NCI-H345 treated with DMSO at 0.1 percent for 48 hours (cell line): ENCODE measurements around the gene ZNF221.

ENCODE experiments used
- DNase-seq: peaks from one replicate; lab custom pipeline; 2025; ENCODE audit not compliant: unreplicated experiment; lab: John Stamatoyannopoulos, UW

The ZNF221 gene

GRCh38 chr19:43956827-43957226, 5.8 kb downstream of the ZNF221 start:
- no peak for DNase-seq

- no peak for DNase-seq
Measured at GRCh38 chr19:43957891-43958290, 6.9 kb downstream of the ZNF221 start.

GRCh38 chr19:43960411-43960810, 9.4 kb downstream of the ZNF221 start:
- no peak for DNase-seq

- no peak for DNase-seq
Measured at GRCh38 chr19:43966079-43966694, 15.2 kb downstream of the ZNF221 start.

DNA sequence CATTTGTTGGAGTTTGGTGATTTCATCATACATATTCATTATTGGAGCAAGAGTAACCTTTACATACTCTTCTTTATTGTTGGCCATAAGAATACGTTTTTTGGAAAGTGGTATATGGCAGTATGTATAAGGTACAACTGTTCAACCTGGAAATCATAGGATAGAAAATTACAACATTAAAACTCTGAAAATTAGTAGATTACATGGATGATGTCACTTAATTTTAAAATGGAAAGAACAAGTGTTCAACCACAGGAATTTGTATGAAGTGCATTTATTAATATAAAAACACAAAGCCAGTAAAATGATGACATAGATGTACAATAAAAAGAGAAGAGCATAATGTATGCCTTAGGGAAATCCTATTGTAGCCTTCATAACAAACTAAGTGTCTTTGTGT, 25.7 kb downstream of the ZNF221 start:
- DNase-seq, result no peak

- DNase-seq, result no peak
Measured at GRCh38 chr19:43983544-43983911, 32.5 kb downstream of the ZNF221 start.

DNA sequence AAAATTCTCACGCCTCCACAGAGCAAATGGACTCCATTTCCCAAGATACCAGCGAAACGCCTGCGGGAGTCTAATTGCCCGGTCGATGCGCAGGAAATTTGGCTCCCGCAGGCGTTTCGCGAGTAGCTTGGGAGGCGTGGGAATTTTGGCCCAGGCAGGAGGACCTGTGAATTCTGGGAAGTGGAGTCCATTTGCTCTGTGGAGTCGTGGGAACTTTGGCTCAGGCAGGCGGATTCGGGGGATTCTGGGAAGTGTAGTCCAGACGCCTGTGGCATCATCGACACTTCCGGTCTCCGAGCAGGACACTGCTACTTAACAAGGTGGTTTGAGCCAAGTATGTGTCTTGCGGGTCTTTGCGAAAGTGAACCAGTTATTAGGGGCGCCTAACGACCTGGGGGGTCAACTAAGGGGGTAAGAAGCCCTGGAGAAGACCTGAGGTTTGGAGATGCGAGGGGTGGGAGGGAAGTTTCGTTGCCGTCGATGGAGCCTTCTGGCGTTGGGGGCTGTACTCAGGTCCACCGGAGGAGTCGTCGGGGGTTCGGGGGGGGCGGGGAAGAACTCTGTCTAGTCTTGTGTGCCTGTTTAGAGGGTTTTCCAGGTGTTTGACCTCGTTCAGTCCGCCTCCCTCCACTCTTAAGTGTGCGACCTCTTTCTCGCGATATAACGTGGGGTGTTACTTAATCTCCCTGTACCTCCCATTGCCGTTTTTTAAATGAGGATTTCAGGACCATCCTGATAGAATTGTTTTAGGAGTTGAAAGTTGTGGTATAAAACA, 33.1 kb downstream of the ZNF221 start, which contains the start of gene ZNF155:
ZNF155 (plus strand) TSS at position 277 of the 775 bp plus-strand sequence. CDS start 4,356 bp downstream, outside the sequence.
- peak; percentile 85 for DNase-seq

GRCh38 chr19:43984687-43985000, 33.6 kb downstream of the ZNF221 start:
- DNase-seq, result no peak

DNA sequence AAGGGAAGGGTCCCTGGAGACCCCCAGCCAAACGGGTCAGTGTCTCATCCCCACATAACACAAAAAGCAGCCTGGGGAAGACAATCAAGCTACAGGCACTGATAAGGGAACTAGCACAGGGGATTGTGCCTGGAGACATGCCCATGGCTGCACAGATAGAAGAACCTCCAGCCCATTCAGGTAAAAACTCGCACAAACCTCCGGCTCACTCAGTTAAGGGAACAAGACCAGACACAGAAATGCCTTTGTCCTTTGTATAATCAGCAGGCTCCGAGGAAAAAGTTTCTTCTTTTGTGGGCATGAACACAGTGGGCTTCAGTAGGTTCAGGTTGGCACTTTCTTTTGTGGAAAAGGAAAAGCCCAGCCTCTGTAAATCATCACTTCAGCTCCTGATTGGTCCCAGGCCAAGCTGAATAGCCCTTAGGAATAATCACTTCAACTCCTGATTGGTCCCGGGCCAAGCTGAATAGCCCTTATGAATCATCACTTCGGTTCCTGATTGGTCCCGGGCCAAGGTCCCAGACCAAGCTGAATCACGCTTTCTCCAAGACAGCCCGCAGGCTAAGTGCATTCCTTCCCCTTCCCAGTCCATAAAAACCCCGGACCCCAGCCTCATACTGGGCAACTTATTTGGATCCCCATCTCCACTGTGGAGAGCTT, 46.7 kb downstream of the ZNF221 start:
- DNase-seq, result no peak

GRCh38 chr19:44002212-44002565, 51.2 kb downstream of the ZNF221 start:
- DNase-seq, result no peak

- DNase-seq, result peak; percentile 82
Measured at GRCh38 chr19:44002566-44003460, 51.8 kb downstream of the ZNF221 start, which contains the start of gene ZNF230. Gene ZNF230 (plus strand): TSS chr19:44002957. CDS start chr19:44007079, 4,122 bp downstream.

DNA sequence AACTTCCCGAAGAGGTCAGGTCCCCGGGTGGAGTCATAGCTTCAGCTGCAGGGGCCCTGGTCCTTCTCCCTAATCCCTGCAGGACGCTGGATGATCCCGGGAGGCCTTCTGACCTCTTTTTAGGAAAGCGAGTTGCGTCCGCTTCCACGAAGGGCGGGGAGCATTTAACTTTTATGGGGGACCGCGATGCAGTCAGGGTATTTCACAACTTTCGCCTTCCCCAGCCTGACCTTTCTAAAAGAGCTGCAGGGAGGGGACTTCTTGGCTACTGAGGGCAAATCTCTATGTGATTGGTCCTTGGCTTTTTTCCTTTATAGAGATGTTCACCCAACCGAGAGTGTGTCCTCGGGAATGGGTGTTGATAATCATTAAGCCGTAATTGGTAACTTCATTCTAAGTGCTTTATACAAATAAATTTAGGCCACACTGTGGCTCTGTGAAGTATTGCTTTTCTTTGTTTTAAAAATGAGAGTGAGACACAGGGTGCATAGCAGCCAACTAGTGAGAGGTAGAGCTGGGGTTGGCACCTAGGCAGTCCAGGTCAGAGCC, 52.5 kb downstream of the ZNF221 start:
- no peak for DNase-seq

DNA sequence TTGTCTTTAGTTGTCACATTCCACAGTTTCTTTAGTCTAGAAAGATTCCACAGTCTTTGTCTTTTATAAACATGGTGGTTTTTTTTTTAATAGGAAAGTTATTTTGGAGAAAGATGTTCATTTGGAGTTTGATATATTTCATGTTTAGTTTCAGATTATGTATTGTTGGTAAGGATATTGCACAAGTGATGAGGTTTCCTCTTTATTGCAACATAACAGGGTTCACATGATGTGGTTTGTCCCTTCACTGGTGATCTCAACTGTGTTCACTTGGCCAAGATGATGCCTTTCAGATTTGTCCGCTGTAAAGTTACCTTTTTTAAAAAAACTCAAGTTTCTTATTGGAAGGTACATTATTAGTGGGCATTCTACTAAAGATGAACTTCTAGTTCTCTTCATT, 54.9 kb downstream of the ZNF221 start:
- no peak for DNase-seq

- DNase-seq, result no peak
Measured at GRCh38 chr19:44007473-44007872, 56.4 kb downstream of the ZNF221 start.

- no peak for DNase-seq
Measured at GRCh38 chr19:44010468-44010867, 59.4 kb downstream of the ZNF221 start.
